ENCODE data around the gene ZNF346.

- no peak for TF ChIP-seq CTCF (IDR thresholded peaks at IDR 0.05; ENCODE audit: poor library complexity)
- TF ChIP-seq EZH2phosphoT487 (IDR thresholded peaks at IDR 0.05; ENCODE audit: low read depth, severe bottlenecking, unreplicated experiment), result no peak
- no peak for TF ChIP-seq EZH2 (IDR thresholded peaks at IDR 0.05; ENCODE audit: borderline replicate concordance)
Observed at GRCh38 chr5:177091232-177091631, 68.7 kb downstream of the ZNF346 start.
